Hematopoietic multipotent progenitor cell treated with erythropoietin and hydrocortisone succinate and interleukin-3 and kit ligand, for 4 days (in vitro differentiated cells): ENCODE results near the gene LRP1-AS.
A peak's percentile ranks its signal among the peaks of the same experiment; 100 is the strongest.

Source experiments
- DNase-seq: peaks from one replicate; pipeline ENCODE4 v3.0.0-alpha.2; 2015

Gene LRP1-AS

DNA sequence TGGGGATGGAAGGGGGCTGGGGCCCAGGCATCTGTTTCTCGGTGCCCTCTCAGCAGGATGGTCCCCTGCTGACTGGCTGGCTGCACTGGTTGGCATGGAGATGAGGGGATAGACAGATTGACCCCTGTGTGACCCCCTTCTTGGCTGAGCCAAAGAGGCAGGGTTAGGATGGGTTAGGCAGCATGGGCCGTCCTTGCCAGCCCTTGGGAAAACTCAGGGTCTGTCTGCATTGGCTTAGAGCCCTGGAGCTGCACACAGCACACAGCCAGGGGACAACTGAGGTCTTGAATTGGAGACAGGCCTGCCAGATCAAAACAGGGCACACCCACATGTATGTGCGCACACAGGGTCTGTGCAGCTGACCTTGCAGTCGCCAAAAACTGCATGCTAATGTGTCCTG, 11.2 kb upstream of the LRP1-AS start:
- DNase-seq, result no peak

DNA sequence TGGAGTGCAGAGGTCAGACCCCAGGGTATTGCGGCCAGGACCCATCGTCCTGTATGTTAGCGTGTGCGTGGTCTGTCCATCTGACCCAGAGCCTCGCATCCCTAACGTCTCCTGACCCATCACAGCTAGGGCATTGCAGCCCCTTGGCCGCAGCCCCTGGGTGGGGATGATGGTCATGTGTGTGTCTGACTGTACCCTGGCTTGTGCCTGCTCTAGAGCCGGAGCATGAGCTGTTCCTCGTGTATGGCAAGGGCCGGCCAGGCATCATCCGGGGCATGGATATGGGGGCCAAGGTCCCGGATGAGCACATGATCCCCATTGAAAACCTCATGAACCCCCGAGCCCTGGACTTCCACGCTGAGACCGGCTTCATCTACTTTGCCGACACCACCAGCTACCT, 10.8 kb upstream of the LRP1-AS start:
- no peak for DNase-seq

DNA sequence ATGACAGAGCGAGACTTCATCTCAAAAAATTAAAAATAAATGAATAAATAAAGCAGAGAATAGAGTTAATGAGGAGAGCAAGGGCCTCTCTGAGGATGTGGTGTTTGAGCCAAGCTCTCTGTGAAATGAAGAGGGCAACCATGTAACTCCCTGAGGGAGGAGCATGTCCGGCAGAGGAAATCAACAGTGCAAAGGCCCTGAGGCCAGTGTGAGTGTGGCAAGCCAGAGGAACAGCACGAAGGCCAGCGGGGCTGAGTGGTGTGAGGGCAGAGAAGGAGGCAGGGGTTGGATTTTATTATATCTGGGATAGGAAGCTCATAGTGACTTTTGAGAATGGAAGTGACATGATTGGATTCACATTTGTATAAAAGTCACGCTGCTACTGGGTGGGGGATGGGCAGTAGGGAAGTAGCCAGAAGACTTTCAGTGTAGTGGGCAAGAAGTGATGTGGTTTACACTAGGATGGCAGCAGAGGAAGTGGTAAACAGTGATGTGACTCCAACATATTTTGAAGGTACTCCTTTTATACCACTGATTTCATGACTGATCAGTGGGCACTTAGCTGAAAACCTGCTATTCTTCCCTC, 10.3 kb upstream of the LRP1-AS start:
- DNase-seq, result peak; percentile 83

DNA sequence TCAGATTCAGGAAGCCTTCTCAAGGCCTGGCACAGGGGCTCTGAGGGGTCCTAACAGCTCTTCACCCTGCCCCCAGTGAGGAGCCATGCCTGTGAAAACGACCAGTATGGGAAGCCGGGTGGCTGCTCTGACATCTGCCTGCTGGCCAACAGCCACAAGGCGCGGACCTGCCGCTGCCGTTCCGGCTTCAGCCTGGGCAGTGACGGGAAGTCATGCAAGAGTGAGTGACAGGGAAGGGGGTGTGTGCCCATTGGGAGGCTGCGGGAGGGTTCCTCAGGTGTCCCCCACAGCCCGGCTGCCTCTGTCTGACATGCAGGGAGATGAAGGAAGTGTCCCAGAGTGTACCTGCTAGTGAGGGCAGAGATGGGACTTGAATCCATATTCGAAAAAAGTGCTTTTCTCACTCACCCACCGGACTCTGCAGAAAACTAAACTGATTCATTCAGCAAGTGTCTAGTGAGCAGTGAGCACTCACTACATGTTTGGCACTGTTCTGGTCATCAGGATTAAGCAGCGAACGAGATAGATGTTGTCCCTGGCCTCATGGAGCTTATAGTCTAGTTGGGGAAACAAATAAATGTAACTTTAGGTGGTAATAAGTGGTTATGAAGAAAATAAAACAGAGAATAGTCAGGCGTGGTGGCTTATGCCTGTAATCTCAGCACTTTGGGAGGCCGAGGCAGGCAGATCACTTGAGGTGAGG, 9.4 kb upstream of the LRP1-AS start:
- peak; percentile 47 for DNase-seq

DNA sequence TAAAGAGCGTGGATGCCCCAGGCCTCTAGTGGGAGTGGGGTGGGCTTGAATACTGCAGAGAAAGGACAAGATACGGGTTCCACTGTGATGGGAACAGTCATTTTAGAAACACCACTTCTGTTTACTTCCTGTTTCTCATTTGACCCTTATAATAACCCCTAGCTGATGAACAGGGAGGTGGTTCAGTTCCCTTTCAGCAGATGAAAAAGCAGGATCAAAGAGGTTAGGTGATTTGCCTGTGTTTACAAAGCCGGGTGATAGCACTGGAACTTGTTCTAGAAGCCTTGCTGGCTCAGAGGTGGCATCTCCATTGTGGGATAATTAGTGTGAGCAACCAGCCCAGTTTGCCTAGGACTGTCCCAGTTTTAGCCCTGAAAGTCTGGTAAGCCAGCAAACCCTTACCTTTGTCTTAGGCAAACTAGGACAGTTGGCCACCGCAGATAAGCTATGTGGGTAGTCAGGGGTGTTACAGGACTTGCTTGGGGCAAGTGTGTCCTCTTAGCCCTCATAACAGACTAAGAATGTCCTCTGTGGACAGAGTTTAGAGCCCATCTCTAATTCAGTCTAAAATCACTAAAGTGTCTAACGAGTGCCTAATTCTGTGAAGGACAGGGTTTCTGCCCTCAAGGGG, 7.5 kb upstream of the LRP1-AS start:
- no peak for DNase-seq

DNA sequence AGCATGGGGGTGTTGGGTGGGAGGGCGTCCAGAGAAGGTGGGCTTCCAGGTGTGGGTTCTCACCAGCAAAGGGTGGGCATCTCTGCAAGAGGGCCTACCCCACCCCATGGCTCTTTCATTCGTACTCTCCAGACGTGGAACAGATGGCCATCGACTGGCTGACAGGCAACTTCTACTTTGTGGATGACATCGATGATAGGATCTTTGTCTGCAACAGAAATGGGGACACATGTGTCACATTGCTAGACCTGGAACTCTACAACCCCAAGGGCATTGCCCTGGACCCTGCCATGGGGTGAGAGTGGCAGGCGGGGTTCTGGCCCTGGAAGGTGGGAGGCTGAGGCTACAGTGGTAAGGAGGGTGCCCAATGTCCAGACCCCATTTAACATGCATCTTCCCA, 6.7 kb upstream of the LRP1-AS start:
- DNase-seq, result no peak

DNA sequence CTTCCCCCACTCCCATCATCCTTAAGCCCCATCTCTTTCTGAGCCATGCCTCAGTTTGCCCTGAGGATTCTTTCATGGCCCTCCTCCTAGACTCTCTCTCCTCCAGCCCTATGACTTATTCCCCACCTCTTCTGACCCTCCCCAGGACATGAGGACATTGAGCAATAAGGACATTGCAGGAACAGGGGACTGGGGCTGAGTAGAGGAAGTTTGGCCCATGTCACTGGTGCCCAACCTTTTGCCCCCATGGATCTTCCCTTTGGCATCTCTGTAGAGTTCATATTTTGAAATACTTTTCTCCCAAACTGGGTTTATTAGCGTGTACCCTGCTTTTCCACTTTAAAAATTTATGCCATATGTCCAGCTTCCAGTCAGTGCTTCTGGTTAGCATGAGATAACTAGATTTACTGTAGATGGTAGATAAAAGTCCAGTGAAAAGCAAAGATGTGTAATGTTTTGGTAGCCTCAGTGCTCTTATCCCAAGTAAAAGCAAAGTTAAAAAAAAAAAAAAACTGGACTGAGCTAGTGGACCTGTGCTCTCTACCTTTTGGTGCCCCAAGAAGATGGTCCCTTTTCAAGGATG, 6.1 kb upstream of the LRP1-AS start:
- no peak for DNase-seq

DNA sequence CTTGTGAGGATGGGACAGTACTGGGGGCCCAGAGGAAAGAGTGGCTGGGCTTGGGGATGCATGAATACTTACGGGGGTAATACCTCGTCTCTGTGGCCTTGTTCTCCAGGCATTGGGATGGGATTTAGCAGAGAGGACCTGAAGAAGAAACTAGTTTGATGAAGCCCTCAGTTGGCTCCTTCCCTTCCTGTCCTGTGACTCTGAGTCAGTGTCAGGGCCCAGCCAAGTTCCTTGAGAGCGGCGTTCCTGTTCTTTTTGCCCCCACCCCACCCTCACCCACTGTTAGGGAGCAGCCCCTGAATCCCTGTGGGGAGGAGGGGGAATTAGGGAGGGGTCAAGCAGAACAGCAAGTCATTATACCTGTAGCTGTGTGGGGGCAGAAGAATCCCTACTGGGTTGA, 5.2 kb upstream of the LRP1-AS start:
- no peak for DNase-seq

DNA sequence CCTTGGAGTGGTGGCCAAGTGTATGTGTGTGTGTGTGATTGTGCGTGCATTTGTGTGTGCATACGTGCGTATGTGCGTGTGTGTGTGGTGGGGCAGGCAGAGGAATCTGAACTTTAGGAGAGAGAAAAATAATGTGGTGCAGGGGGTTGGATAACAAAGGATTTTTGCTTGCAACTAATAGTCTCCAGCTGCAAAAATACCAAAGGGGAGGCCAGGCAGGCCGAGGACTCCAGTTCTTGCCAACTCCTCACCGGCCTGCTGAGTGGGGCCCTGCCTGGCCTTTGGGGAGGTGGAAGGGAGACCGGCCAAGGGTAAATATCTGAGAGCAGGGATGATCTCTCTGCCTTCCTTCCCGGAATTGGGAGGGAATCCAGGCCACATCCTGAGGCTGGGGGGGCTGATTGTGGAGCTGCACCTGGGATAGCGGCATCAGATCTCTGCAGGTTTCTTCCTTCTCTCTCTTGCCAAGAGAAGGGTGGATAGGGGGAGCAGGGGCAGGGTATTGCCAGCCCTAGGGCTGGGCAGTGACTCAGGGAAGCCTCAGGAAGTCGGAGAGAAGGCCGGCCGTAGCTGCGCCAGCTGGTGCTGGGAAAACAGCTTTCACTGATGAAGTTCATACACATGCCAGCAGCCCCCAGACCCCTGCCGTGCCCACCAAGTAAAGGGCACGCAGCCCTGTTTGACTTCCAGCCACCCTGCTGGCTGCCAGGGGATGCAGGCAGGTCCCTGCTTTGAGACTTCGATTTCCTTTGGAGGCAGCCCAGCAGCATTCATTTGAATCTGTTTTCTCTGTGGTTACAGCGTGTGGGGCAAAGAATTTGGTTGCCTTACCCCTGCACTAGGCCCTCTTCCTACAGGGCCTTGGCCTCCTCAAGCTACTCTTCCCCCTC, 4.6 kb upstream of the LRP1-AS start:
- no peak for DNase-seq

DNA sequence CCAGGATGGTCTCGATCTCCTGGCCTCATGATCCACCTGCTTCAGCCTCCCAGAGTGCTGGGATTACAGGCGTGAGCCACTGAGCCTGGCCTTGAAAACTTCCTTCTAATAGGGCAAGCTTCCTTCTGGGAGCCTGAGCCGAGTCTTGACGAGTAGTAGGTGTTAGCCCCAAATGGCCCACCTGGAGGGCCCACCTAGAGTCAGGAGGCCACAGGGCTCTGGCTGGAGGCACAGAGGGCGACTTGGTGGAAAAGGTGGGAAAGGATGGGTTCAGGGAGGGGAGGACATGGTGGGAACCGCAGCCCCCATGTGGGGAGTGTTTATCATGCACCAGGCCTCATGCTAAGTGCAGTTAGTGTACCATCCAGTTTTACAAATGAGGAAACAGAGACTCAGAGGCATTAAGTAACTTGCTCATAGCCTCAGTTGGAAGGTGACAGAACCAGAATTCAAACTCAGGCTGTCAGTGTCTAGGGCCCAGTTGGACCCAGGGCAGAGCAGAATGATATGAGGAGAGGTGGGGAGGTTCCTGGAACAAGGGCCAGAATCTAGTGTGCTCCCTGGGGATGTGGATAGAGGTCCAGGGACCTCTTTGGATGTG, 3.1 kb upstream of the LRP1-AS start:
- DNase-seq, result no peak

DNA sequence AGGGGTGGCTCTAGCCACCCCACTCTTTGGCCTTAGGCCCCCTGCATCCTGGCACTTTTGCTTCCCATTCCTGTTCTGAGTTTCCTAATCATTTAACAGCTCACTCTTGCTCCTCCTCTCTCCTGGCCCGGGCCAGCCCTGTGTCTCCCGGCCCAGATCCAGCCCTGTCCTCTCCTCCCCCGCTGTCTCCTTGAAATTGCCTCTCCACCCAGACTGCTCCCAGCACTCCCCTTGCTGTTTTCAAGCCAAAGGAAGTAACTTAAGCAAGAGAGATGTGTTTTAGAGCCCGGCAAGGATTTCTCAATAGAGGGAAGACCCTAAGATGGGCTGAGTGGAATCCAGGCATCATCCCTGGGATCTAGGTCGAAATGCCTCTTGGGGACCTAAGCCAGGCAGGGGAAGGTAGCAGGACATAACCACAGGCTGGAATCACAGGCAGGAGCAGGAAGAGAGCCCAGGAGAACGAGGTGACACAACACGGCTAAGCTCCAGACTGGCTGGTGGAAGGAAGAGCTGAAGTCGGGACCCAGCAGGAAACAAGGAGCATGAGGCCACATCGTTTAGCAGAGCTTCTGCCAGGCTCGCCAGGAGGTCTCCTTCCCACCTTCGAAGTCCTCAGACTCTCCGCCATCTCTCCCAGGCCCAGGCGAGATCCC, 2.0 kb upstream of the LRP1-AS start:
- no peak for DNase-seq

DNA sequence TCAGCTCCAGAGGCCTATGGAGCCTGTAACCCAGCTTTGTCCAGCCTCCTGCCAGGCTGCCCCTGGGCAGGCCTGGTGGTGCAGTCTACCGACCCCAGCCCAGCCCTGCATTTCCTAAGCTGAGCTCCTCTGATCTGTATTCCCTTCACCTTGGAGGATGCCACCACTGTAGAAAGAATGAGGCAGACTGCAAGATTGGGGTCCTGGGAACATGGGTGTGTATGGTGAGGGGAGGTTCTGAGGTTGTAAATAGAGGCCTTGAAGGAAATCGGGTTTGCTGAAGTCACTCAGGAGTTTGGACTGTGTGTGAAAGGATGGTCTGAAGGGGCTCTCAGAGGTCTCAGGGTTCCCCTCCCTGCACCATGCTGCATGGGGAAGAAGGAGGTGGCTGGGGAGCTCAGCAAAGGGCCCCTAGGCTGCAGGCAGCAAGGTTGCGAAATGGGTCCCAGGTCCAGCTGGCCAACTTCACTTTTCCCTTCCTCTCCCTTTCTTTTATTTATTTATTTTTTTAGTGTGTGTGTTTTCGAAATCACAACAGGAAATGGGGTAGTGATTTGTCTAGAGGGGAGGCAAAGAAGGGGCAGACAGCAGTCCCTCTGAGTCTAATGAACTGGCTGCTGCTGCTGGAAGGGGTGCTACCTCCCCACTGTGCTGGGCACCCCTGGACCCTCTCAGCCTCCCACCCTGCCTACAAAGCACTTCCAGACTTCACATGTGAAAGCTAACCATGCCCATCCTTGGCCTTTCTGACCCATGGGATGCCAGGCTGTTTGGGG, 1.2 kb upstream of the LRP1-AS start:
- DNase-seq, result peak; percentile 48

DNA sequence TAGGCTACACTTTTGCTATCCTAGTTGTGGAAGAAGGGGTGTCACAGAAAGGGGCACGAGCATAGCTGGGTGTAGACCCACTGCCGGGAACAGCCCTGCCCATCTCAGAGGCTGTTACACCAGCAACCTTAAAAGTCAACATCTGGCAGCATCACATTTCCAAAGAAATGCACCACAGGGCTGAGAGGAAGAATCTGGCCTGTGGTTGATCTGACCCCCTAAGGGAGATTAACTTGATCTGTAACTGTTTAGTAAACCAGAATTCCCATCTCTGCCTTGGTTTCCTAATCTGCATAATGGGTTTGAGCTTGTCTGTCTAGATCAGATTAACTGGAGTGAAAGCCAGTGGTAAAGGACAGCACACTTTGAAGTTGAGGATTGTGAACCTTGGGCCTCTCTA, 1.3 kb downstream of the LRP1-AS start:
- DNase-seq, result no peak

DNA sequence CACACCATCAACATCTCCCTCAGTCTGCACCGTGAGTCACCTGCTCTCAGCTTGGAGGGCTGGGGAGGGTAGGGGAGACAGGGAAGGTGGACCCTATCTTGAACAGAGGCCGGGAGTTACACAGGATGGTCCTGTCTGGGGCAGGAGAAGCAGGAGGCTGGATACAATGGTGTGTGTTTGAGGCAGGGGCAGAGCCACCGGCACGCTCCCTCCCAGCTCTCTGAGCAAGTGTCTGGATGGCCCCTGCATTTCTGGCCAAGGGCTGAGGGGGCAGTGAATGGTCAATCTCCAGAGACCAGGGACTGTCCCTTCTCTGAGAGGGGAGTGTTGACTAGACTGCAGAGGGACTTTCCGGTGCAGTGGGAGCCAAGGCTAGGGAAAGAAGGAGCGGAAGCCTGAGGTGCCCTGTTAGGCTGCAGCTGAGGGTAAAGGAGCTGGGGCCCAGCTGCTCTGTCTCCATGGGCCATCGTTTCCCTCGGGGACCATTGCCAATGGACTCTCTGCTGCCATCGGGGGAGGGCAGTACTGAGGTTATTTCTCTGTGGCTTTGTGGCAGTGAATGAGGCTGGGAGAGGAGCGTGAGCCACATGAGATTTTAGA, 1.9 kb downstream of the LRP1-AS start:
- DNase-seq, result no peak

DNA sequence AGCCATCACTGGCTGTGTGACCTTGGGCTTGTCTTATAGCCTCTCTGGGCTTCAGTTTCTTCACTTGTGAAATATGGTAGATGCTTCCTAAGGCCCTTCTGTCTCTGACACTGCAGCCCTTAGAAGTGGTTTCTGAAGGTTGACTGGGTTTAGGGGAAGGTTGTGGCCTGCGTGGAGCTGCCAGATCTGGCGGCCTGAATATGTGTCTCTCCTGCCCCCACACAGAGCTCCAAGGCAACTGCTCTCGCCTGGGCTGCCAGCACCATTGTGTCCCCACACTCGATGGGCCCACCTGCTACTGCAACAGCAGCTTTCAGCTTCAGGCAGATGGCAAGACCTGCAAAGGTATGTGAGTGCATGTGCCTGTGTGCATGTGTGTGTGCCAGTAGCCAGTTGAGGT, 4.0 kb downstream of the LRP1-AS start:
- DNase-seq, result no peak

DNA sequence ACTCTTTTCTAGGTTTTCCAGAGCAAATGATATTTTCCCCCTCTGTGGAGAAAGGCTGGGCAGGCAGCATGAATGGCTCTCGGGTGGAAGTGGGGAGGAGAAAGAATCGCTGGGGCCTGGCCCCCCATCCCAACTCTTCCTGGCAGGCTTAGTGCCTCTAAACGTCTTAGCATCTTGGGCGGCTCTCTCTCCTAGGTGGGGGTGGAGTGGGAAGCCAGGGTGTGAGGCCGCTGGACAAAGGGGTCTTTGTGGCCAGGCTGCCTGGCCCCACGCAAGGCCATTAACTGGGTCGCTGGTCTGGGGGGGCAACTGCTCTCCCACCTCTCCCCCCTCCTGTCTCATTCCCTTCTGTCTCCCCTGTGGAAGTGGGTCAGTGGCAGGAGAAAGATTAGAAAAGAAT, 4.7 kb downstream of the LRP1-AS start:
- no peak for DNase-seq

DNA sequence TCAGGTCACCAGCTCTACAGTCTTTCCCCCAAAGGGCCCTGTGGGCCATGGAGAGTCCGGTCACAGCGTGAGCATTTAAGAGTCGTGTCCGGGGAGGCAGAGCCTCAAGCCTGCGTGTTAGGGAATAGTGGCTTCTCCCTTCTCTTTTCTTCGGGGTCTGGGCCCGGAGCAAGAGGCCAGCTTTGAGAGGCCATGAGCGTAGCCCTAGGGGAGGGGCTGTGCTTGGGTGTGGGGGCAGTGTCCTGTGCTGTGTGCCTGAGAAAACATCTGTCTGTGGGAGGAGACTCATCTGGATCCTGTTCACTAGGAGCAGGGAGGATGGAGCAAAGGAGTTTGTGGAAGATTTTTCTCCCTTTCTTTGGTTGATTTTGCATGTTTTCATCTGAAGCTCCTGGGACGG, 5.3 kb downstream of the LRP1-AS start:
- DNase-seq, result no peak

DNA sequence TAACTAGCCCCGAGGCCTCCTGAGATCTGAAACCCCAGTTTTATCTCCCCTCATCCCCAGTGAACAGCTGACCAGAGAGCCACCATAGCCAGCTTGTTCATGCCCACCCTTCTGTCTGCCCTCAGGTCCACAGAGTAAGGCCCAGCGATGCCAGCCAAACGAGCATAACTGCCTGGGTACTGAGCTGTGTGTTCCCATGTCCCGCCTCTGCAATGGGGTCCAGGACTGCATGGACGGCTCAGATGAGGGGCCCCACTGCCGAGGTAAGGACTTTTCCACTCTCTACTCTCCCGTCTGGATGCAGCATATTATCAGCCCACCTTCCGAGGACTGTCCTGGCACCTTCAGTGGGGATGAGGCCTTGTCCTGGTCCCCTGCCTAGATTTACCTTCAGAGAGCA, 6.2 kb downstream of the LRP1-AS start:
- no peak for DNase-seq

DNA sequence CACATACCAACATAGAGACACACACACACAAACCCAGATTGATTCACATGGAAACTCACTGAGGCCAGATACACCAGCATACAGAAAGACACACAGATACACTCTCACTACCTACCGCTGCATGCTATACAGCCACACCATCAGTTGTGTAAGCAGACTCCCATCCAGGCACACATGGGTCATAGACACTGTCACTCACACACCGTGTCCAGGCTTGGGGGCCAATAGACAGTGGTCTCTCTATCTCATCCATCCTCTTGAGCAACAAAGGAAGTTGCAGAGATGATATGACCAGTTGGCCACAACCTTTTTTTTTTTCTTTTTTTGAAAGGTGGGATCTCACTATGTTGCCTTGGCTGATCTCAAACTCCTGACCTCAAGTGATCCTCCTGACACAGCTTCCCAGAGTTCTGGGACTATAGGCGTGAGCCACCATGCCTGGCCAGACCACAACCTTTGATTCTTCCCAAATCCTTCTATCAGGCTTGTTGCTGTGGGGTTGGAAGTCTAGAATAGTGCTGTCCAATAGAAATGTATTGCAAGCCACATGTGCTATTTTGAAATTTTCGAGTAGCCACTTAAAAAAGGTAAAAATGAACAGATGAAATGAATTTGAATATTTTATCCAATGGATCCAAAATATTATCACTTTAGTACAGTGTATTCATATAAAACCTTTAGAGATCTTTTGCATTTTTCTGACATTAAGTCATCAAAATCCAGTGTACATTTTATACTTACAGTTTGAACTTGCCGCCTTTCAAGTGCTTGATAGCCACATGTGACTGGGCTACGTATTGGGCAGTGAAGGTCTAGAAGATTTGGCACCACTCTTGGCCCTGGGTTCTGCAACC, 7.4 kb downstream of the LRP1-AS start:
- DNase-seq, result peak; percentile 77
